Mesenchymal stem cell (in vitro differentiated cells and primary cell): ENCODE measurements around the gene DSCAML1.

ENCODE experiments used
- DNase-seq: peaks from one replicate; pipeline ENCODE4 v3.0.0-alpha.2; 2013
- H2AFZ ChIP-seq: one replicate; pipeline ENCODE4 v1.6.1; 2013; ENCODE audit warnings: low read depth, mild to moderate bottlenecking, control low read depth, inconsistent platforms, low read length, moderate library complexity
- H2AK5ac ChIP-seq: 2 replicates; pipeline ENCODE4 v1.6.1; 2013; ENCODE audit warnings: low read length, moderate library complexity, mild to moderate bottlenecking, inconsistent platforms; ENCODE audit not compliant: severe bottlenecking
- H2BK120ac ChIP-seq: one replicate; pipeline ENCODE4 v1.6.1; 2013; ENCODE audit warnings: low read depth, mild to moderate bottlenecking, inconsistent platforms, low read length, moderate library complexity
- H2BK12ac ChIP-seq, 2 experiments: one replicate each; pipeline ENCODE4 v1.6.1; 2013; ENCODE audit warnings: inconsistent platforms in 2 of 2, low read length in 2 of 2, mild to moderate bottlenecking in 2 of 2, moderate library complexity in 2 of 2, control low read depth in 1 of 2
- H2BK15ac ChIP-seq: one replicate; pipeline ENCODE4 v1.6.1; 2013; ENCODE audit warnings: mild to moderate bottlenecking, low read depth, inconsistent platforms; ENCODE audit not compliant: poor library complexity, severe bottlenecking
- H2BK5ac ChIP-seq: 2 replicates; pipeline ENCODE4 v1.6.1; 2013; ENCODE audit warnings: low read depth, mild to moderate bottlenecking, low read length, control low read depth, inconsistent platforms; ENCODE audit not compliant: poor library complexity, severe bottlenecking
- H3K14ac ChIP-seq, 2 experiments: one replicate each; pipeline ENCODE4 v1.6.1; 2013; ENCODE audit warnings: inconsistent platforms in 2 of 2, low read length in 2 of 2, control low read depth in 1 of 2, mild to moderate bottlenecking in 1 of 2, moderate library complexity in 1 of 2
- H3K18ac ChIP-seq, 2 experiments: one replicate each; pipeline ENCODE4 v1.6.1; 2013; ENCODE audit warnings: inconsistent platforms in 2 of 2, low read length in 2 of 2, control low read depth in 1 of 2, low read depth in 1 of 2, mild to moderate bottlenecking in 1 of 2
- H3K23ac ChIP-seq, 2 experiments: one replicate each; pipeline ENCODE4 v1.6.1; 2013; ENCODE audit warnings: inconsistent platforms in 2 of 2, low read length in 2 of 2, mild to moderate bottlenecking in 2 of 2, moderate library complexity in 2 of 2, control low read depth in 1 of 2
- H3K27ac ChIP-seq: 2 replicates; pipeline ENCODE4 v1.5.1; 2013; ENCODE audit warnings: mild to moderate bottlenecking, moderate library complexity, low read length, control low read depth, inconsistent platforms; ENCODE audit not compliant: poor library complexity, severe bottlenecking
- H3K27me3 ChIP-seq, 2 experiments: 2 replicates each; pipeline versions ENCODE4 v1.6.1 to v1.7.0; 2013; ENCODE audit warnings: low read length in 2 of 2, mild to moderate bottlenecking in 2 of 2, moderate library complexity in 2 of 2, control low read depth in 1 of 2, inconsistent platforms in 1 of 2; ENCODE audit not compliant: control insufficient read depth in 1 of 2, insufficient read depth in 1 of 2
- H3K36me3 ChIP-seq, 2 experiments: 2 replicates each; pipeline versions ENCODE4 v1.6.1 to v1.7.0; 2013; ENCODE audit warnings: low read length in 2 of 2, control low read depth in 1 of 2, inconsistent platforms in 1 of 2, low read depth in 1 of 2, mild to moderate bottlenecking in 1 of 2; ENCODE audit not compliant: insufficient read depth in 2 of 2, control insufficient read depth in 1 of 2
- H3K4ac ChIP-seq, 2 experiments: one replicate each; pipeline ENCODE4 v1.6.1; 2013; ENCODE audit warnings: inconsistent platforms in 2 of 2, low read length in 2 of 2, mild to moderate bottlenecking in 2 of 2, moderate library complexity in 2 of 2, control low read depth in 1 of 2, low read depth in 1 of 2
- H3K4me1 ChIP-seq: 2 replicates; pipeline ENCODE4 v1.6.1; 2013; ENCODE audit warnings: low read depth, low read length, control low read depth; ENCODE audit not compliant: control insufficient read depth, insufficient read depth
- H3K4me2 ChIP-seq: 2 replicates; pipeline ENCODE4 v1.6.1; 2013; ENCODE audit warnings: low read length, mild to moderate bottlenecking, inconsistent platforms; ENCODE audit not compliant: poor library complexity, severe bottlenecking
- H3K4me3 ChIP-seq, 2 experiments: 2 replicates each; pipeline versions ENCODE4 v1.5.1 to v1.7.0; 2013; ENCODE audit warnings: low read length in 2 of 2, mild to moderate bottlenecking in 2 of 2, control low read depth in 1 of 2, low read depth in 1 of 2; ENCODE audit not compliant: insufficient read depth in 1 of 2
- H3K79me1 ChIP-seq: replicated peaks from 2 replicates; pipeline ENCODE4 v1.6.1; 2013; ENCODE audit warnings: mild to moderate bottlenecking, control low read depth, low read length, inconsistent platforms; ENCODE audit not compliant: poor library complexity, severe bottlenecking
- H3K9ac ChIP-seq: 2 replicates; pipeline ENCODE4 v1.7.0; 2013; ENCODE audit warnings: mild to moderate bottlenecking, low read length, moderate library complexity
- H3K9me3 ChIP-seq: 2 replicates; pipeline ENCODE4 v1.7.0; 2013; ENCODE audit warnings: mild to moderate bottlenecking, low read length; ENCODE audit not compliant: control insufficient read depth
- H4K8ac ChIP-seq: one replicate; pipeline ENCODE4 v1.6.1; 2013; ENCODE audit warnings: inconsistent platforms, mild to moderate bottlenecking, low read length, moderate library complexity
- H4K91ac ChIP-seq: one replicate; pipeline ENCODE4 v1.6.1; 2013; ENCODE audit warnings: mild to moderate bottlenecking, low read length, inconsistent platforms
- WGBS: methylation state at CpG from one replicate; pipeline ENCODE4 v1.1.7; 2013; ENCODE audit warnings: mixed read lengths; 5-methylcytosine and 5-hydroxymethylcytosine counted together

DSCAML1 gene

DNA sequence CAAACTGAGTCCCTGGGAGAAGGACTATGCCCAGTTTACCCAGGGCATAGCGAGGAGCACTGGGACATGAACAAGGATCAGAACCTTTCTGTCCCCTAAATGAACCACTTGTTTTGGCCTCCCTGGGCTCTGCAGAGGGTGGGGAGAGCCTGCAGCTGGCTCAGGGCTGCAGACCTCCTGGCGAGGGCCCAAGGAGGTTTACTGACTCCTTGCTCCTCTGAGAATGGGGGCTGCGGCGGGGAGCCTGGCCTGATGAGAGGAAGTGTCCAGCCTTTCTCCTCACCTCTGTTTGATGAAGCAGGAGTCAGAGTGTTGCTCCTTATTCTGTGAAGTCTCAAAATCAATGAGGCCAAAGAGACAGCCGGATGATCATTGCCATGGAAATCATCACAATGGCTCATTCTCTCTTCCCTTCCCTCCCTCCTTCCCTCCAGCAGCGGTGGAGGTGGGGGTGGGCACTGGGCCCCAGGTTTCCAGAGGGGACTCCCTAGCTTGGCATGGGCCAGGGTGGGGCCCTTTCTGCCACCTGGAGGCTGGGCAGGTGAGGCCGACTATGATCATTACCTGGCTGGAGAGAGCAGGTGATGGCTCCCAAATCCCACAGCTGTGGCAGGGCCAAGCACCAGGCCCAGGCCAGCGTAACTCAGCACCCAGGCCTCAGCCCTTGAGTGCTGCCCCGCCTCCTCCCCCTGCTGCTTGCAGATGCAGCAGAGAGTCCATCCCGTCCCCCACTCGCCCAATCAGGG lies 299.6 kb downstream of the DSCAML1 start:
- Histone ChIP-seq H3K36me3 (peaks cover 0 to 8% of the 10 kb centered on the region in 2 experiments), H2BK5ac (no peak overlapping the region), H4K91ac (no peak overlapping the region), H3K4me3 (no peak overlapping the region), H3K27ac (no peak overlapping the region), H2BK15ac (no peak overlapping the region), H3K4me1 (no peaks in the 10 kb centered on the region), H2AFZ (no peak overlapping the region), H3K4ac (no peak overlapping the region), H3K9ac (no peak overlapping the region), H3K27me3 (peaks cover 65 to 67% of the 10 kb centered on the region in 2 experiments), H2BK12ac (no peak overlapping the region), H2AK5ac (no peak overlapping the region), H3K79me1 (no peaks in the 10 kb centered on the region), H3K23ac (no peak overlapping the region), H4K8ac (no peak overlapping the region), H3K14ac (no peak overlapping the region), H3K4me2 (no peak overlapping the region), H2BK120ac (no peak overlapping the region), H3K18ac (no peak overlapping the region), H3K9me3 (no peaks in the 10 kb centered on the region)
- 89% methylated on average over 10 of the region's 11 CpGs for WGBS
- no peak for DNase-seq

DNA sequence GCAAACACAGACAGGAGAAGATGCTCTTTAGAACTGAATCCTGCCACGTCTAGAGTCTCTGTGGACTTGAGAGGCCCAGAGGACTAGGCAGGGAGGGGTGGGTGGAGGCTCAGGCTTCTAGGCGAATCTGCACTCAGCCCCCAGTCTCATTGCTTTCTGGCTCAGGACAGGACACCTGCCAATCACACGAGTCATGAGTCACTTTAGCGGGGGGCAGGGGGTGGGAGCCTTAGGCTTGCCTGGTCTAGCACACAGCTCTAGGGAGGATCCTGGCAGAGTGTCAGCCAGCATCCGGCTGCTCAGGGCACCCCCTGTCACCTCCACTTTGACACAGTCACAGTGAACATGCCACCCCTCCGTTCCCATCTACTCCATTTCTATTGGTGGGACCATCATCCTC lies 301.7 kb downstream of the DSCAML1 start:
- Histone ChIP-seq H3K27me3 (peaks cover 58 to 75% of the 10 kb centered on the region in 2 experiments), H4K8ac (no peak overlapping the region), H3K9me3 (no peaks in the 10 kb centered on the region), H3K23ac (no peak overlapping the region), H2BK120ac (no peak overlapping the region), H3K36me3 (peaks cover 0 to 3% of the 10 kb centered on the region in 2 experiments), H3K4me2 (no peak overlapping the region), H3K9ac (no peak overlapping the region), H2AFZ (no peak overlapping the region), H3K4me3 (no peak overlapping the region), H2BK12ac (no peak overlapping the region), H3K4me1 (no peaks in the 10 kb centered on the region), H2AK5ac (no peak overlapping the region), H2BK5ac (no peak overlapping the region), H3K4ac (no peak overlapping the region), H3K79me1 (no peaks in the 10 kb centered on the region), H4K91ac (no peak overlapping the region), H3K14ac (no peak overlapping the region), H3K27ac (no peak overlapping the region), H2BK15ac (no peak overlapping the region), H3K18ac (no peak overlapping the region)
- WGBS = 81% methylated on average over 6 of the region's 6 CpGs
- DNase-seq = no peak

DNA sequence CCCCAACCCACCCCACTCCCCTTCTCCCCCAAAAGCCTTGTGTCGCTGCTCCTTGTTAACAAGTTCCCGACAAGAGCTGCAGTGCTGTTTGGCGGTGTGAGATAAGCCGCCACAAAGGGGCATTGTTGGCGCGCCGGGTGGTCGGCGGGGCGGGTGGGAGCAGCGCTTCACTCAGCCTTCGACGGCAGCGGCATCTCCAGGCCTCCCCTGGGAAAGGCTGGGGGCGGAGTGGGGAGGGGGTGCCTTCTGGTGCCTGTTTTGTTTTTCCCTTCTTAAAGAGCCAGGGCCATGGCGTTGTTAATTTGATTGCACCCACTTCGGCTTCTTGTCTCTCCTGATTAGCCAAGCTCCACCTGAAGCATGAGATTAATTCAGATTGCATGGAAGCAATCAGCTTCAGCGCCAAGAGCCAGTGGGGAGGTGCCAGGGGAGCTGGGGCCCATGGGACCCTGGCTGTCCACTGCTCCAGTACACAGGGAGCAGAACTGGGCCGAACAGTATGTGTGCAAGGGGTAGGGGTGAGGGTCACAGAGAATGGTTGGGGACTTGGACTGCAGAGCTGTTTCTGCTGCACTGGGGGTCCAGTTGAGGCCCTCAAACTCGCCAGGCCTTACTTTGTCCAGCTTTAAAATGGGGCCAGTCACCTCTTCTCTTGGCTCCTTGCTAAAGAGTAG lies 304.3 kb downstream of the DSCAML1 start:
- Histone ChIP-seq H3K4ac (no peak overlapping the region), H3K27me3 (peaks cover 66 to 94% of the 10 kb centered on the region in 2 experiments), H3K9me3 (no peaks in the 10 kb centered on the region), H3K36me3 (peaks cover 0 to 2% of the 10 kb centered on the region in 2 experiments), H3K18ac (no peak overlapping the region), H3K9ac (no peak overlapping the region), H3K79me1 (no peaks in the 10 kb centered on the region), H2AFZ (no peak overlapping the region), H3K4me1 (no peaks in the 10 kb centered on the region), H2BK120ac (no peak overlapping the region), H3K4me3 (no peak overlapping the region), H2BK5ac (no peak overlapping the region), H2AK5ac (no peak overlapping the region), H4K8ac (no peak overlapping the region), H4K91ac (no peak overlapping the region), H3K27ac (no peak overlapping the region), H2BK15ac (no peak overlapping the region), H3K4me2 (no peak overlapping the region), H3K23ac (no peak overlapping the region), H3K14ac (no peak overlapping the region), H2BK12ac (no peak overlapping the region)
- WGBS = 14% methylated on average over 20 of the region's 20 CpGs
- DNase-seq = no peak

DNA sequence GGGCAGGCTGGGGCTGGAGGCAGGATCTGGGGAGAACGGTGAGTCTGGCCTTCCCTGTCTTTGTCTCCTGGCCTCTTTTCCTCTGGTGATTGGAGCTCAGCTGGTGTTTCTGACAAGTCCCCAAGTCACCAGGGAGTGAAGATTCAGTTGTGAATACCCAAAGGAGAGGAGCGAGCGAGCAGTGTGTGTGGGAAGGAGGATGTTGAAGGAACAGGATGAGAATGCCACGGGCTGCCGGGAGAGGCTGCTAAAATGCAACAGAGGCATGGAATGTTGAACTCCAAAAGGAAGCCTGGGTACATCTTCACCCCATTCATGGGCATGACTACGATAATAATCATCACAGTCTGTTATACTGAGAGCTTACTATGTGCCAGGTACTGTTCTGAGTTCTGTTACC lies 306.1 kb downstream of the DSCAML1 start:
- Histone ChIP-seq H3K9ac (no peak overlapping the region), H3K4me1 (no peaks in the 10 kb centered on the region), H3K27ac (no peak overlapping the region), H3K36me3 (no peaks in the 10 kb centered on the region), H4K8ac (no peak overlapping the region), H3K18ac (no peak overlapping the region), H4K91ac (no peak overlapping the region), H3K4ac (no peak overlapping the region), H2AFZ (no peak overlapping the region), H2BK120ac (no peak overlapping the region), H3K27me3 (peaks cover 53 to 87% of the 10 kb centered on the region in 2 experiments), H3K9me3 (no peaks in the 10 kb centered on the region), H2BK12ac (no peak overlapping the region), H3K4me3 (no peak overlapping the region), H2AK5ac (no peak overlapping the region), H3K79me1 (no peaks in the 10 kb centered on the region), H2BK5ac (no peak overlapping the region), H3K23ac (no peak overlapping the region), H3K4me2 (no peak overlapping the region), H2BK15ac (no peak overlapping the region), H3K14ac (peak overlapping the region in 1 of 2 experiments; percentile 31)
- WGBS = 56% methylated on average over 6 of the region's 6 CpGs
- DNase-seq = no peak
